ENCODE measurements around the gene INAVA.

GRCh38 chr1:200912737-200913407 is 18.2 kb downstream of the INAVA start:
- TF ChIP-seq CTCF (IDR thresholded peaks at IDR 0.05; ENCODE audit: poor library complexity): no peak
- TF ChIP-seq EZH2 (IDR thresholded peaks at IDR 0.05; ENCODE audit: borderline replicate concordance): no peak
